Natural killer cell (primary cell): ENCODE data around the gene TMEM62. TPM values are rescaled to one million over a fixed set of nuclear protein-coding genes. Genes with fewer than 3 reads are reported as not detected.
A peak's percentile ranks its signal among the peaks of the same experiment; 100 is the strongest.

Experiments used
- ATAC-seq, 3 donors: fragments of 150-1000 bp in 2 of 3; fragments of 200-7000 bp in 1 of 3; cut with Tn5 transposase; 1 replicate in 1 of 3; 2 replicates in 2 of 3; pipeline ENCODE4 v1.10.0; 2021; ENCODE audit warnings: mild to moderate bottlenecking in 2 of 3, moderate library complexity in 2 of 3
- DNase-seq, 2 donors: peaks; one replicate each; pipeline versions ENCODE4 v3.0.0 to v3.0.0-alpha.2; 2013 to 2021; ENCODE audit warnings: mixed read lengths in 1 of 2
- H3K27ac ChIP-seq: one replicate; pipeline ENCODE4 v1.5.1; 2013; ENCODE audit warnings: mild to moderate bottlenecking, low read length
- H3K27me3 ChIP-seq: one replicate; pipeline ENCODE4 v1.6.1; 2013; ENCODE audit warnings: low read length; ENCODE audit not compliant: control insufficient read depth, insufficient read depth
- H3K36me3 ChIP-seq: one replicate; pipeline ENCODE4 v1.6.1; 2013; ENCODE audit warnings: low read length; ENCODE audit not compliant: control insufficient read depth, insufficient read depth
- H3K4me1 ChIP-seq: one replicate; pipeline ENCODE4 v1.6.1; 2013; ENCODE audit warnings: low read length; ENCODE audit not compliant: control insufficient read depth, insufficient read depth
- H3K4me3 ChIP-seq: one replicate; pipeline ENCODE4 v1.5.1; 2013; ENCODE audit warnings: low read length
- H3K9me3 ChIP-seq: one replicate; pipeline ENCODE4 v1.6.1; 2013; ENCODE audit warnings: low read length; ENCODE audit not compliant: control insufficient read depth, insufficient read depth
- H3K27ac Mint-ChIP-seq, 2 donors: one replicate each; pipeline ENCODE4 v1.8.0; 2022; ENCODE audit warnings: mild to moderate bottlenecking in 2 of 2, mixed read lengths in 2 of 2, moderate library complexity in 1 of 2
- H3K27me3 Mint-ChIP-seq, 2 donors: one replicate each; pipeline ENCODE4 v1.8.0; 2022; ENCODE audit warnings: low read depth in 2 of 2, mixed read lengths in 2 of 2
- H3K36me3 Mint-ChIP-seq: one replicate; pipeline ENCODE4 v1.8.0; 2022; ENCODE audit warnings: mixed read lengths
- H3K4me1 Mint-ChIP-seq, 2 donors: one replicate each; pipeline ENCODE4 v1.8.0; 2022; ENCODE audit warnings: mixed read lengths in 2 of 2
- H3K4me3 Mint-ChIP-seq: one replicate; pipeline ENCODE4 v1.8.0; 2022; ENCODE audit warnings: mild to moderate bottlenecking, moderate library complexity, mixed read lengths
- H3K9me3 Mint-ChIP-seq, 2 donors: one replicate each; pipeline ENCODE4 v1.8.0; 2022; ENCODE audit warnings: mixed read lengths in 2 of 2
- WGBS: methylation state at CpG from one replicate; pipeline ENCODE4 v1.1.7; 2013; ENCODE audit warnings: missing lambda C conversion rate; ENCODE audit not compliant: insufficient coverage; 5-methylcytosine and 5-hydroxymethylcytosine counted together
- intact Hi-C: fragments of 100-400 bp; cut with micrococcal nuclease; formaldehyde crosslinking; loops from one replicate; pipeline ENCODE4 v1.14.2; 2022
- total RNA-seq, 4 donors: library from RNA; stranded (reverse); fragments of 120-200 nt in 1 of 4; gene quantifications; one replicate each; pipeline versions ENCODE4 v1.2.3 to v1.2.4, GENCODE V29; 2013 to 2022
- TF ChIP-seq, protein P1 (sequence below): fragments of 200-600 bp; IDR thresholded peaks from one replicate; pipeline ENCODE4 v1.8.0; 2022; ENCODE audit warnings: antibody characterized with exemption

TMEM62 gene
- total RNA-seq, 3 donors from 2014 or later (not counting 1 experiment from before 2014, with no cell fraction given) = 39.4 to 43.8 (median 40.8) TPM

DNA sequence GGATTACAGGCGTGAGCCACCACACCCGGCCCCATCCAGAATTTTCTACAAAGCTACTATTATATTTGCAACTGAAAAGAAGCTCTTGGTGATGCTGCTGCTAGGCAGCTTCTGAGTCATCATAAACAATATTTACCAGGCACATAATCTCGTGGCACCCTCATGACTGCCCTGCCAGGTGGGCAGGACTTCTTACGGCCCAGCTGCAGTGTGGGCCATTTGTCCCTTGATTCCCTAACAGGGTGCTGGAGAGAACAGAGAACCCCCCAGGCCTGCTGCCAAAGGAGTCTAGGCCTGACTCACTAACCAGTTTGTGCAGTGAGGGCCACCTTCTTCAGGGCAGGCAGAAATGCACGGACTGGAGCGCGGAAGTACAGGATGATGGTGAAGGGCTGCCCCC lies 82.6 kb downstream of the TMEM62 start:
- intact Hi-C loops = no loop called here
- Mint-ChIP-seq H3K9me3 (no peaks in the 10 kb centered on the region), H3K36me3 (no peaks in the 10 kb centered on the region), H3K4me3 (no peak overlapping the region), H3K27ac (no peak overlapping the region), H3K4me1 (peaks cover 8 to 17% of the 10 kb centered on the region in 2 donors), H3K27me3 (peaks cover 3 to 5% of the 10 kb centered on the region in 2 donors)
- TF ChIP-seq, protein P1, sequence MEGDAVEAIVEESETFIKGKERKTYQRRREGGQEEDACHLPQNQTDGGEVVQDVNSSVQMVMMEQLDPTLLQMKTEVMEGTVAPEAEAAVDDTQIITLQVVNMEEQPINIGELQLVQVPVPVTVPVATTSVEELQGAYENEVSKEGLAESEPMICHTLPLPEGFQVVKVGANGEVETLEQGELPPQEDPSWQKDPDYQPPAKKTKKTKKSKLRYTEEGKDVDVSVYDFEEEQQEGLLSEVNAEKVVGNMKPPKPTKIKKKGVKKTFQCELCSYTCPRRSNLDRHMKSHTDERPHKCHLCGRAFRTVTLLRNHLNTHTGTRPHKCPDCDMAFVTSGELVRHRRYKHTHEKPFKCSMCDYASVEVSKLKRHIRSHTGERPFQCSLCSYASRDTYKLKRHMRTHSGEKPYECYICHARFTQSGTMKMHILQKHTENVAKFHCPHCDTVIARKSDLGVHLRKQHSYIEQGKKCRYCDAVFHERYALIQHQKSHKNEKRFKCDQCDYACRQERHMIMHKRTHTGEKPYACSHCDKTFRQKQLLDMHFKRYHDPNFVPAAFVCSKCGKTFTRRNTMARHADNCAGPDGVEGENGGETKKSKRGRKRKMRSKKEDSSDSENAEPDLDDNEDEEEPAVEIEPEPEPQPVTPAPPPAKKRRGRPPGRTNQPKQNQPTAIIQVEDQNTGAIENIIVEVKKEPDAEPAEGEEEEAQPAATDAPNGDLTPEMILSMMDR = no peak
- Histone ChIP-seq H3K4me3 (no peak overlapping the region), H3K9me3 (no peaks in the 10 kb centered on the region), H3K27ac (no peak overlapping the region), H3K36me3 (no peaks in the 10 kb centered on the region), H3K27me3 (no peaks in the 10 kb centered on the region), H3K4me1 (peaks cover 10% of the 10 kb centered on the region)
- ATAC-seq (no peak), DNase-seq (no peak)
- 90% methylated on average over 7 of the region's 7 CpGs for WGBS

DNA sequence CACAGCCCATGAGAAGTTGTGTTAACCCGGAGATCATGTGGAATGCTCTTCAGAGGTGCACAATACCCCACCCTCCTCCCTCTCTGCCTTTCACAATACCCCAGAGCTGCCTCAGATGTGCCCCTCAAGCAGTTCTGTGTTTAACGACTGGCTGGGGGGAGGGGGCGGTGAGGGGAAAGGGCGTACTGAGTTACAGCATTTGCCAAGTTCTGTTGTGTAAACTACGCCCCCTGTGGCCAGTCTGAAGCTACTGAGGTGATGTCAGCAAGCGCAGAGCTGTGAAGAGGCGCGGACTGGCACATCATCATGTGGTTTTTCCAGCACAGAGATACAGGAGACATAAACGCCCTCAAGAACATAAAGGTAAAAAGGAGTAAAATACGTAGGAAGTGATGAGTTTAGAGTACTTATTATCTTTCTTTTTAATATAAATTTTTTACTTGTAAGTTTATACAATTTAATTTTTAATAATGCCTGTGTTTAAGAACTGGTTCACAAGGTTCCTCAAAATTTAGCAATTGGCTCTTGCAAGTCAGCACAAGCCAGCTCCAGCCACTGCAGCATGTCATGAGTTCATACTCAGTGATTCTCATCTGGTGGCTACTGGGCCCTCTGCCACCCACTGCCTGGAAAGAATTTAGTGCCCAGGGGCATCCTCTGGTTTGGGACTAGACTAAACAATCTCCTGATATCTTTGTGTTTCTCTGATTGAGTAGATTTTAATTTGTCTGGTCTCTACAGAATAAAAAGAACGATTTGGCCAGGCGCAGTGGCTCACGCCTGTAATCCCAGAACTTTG lies 85.7 kb downstream of the TMEM62 start:
- intact Hi-C loops = no loop called here
- Histone ChIP-seq H3K27ac (no peak overlapping the region), H3K4me3 (no peak overlapping the region), H3K4me1 (peaks cover 10% of the 10 kb centered on the region), H3K36me3 (no peaks in the 10 kb centered on the region), H3K27me3 (no peaks in the 10 kb centered on the region), H3K9me3 (no peaks in the 10 kb centered on the region)
- Mint-ChIP-seq H3K4me3 (no peak overlapping the region), H3K27ac (peak overlapping the region in 1 of 2 donors; percentile 26), H3K36me3 (no peaks in the 10 kb centered on the region), H3K27me3 (peaks cover 2 to 3% of the 10 kb centered on the region in 2 donors), H3K4me1 (peaks cover 12 to 19% of the 10 kb centered on the region in 2 donors), H3K9me3 (no peaks in the 10 kb centered on the region)
- DNase-seq (peak in 1 of 2 donors; percentile 24), ATAC-seq (peak in 2 of 3 donors; percentile 43 to 46)
- WGBS = 58% methylated on average over 12 of the region's 13 CpGs
- TF ChIP-seq, protein P1 = peak; percentile 19

DNA sequence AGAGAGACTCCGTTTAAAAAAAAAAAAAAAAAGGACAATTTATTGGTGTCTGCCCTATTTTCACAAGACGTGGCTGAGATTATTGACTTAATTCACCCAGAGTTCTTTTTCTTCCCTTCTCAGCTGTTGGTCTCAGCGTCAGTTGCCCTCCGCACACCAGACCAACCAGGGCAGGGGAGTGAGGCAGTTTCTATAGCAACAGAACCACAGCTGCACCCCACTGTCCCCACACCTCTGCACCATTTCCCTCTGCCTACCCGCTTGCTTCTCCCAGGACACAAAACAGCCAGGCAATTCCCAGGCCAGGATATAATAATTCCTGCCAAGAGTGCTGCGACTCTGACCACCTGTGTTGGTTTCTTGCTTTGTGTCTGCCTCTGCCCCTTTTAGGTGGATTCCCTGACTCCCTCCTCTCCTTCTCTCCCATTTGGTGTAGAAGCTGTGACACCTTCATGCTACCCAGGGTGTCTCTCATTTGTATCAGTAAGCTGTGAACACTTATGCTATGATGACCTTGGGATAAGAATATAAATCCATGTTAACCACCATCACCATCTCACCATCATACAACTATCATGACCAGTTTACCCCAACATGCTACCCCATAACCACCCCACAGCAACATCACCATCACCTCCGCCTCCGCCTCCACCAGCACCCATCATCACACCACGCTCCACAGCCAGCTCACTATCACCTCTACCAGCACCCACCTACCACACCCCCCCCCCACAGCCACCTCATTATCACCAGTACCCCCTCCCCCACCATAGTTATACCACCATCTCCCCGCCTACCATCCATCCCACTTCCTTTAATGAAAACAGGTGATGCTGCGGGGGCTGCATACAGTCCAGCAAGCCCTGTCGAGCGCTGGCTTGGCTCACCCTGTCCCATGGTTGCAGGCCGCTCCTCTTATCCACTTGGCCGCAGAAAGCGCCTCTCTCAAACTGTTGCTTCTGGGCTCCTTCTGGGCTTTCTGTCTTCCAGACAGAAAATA lies 86.8 kb downstream of the TMEM62 start:
- no peak overlapping the region for H3K27ac ChIP-seq
- H3K4me1 ChIP-seq = peaks cover 10% of the 10 kb centered on the region
- DNase-seq (no peak), ATAC-seq (peak; percentile 56 to 86 (median 72))
- Mint-ChIP-seq H3K9me3 (no peaks in the 10 kb centered on the region), H3K4me3 (peak overlapping the region; percentile 2), H3K4me1 (peaks cover 12 to 19% of the 10 kb centered on the region in 2 donors), H3K36me3 (no peaks in the 10 kb centered on the region), H3K27ac (peak overlapping the region; percentile 43 to 81), H3K27me3 (peaks cover under 1 to 3% of the 10 kb centered on the region in 2 donors)
- intact Hi-C loops = no loop called here
- TF ChIP-seq, protein P1 = no peak
- H3K36me3 ChIP-seq = no peaks in the 10 kb centered on the region
- H3K27me3 ChIP-seq = no peaks in the 10 kb centered on the region
- no peaks in the 10 kb centered on the region for H3K9me3 ChIP-seq
- no peak overlapping the region for H3K4me3 ChIP-seq
- WGBS = 75% methylated on average over 16 of the region's 16 CpGs
